ENCODE results near the gene C14orf39.

GRCh38 chr14:60430276-60430675, 55.6 kb downstream of the C14orf39 start:
- TF ChIP-seq CTCF (conservative IDR thresholded peaks at IDR 0.05; ENCODE audit: low read depth in 2 of 2): no peak
- no peak for TF ChIP-seq POLR2AphosphoS5 (IDR thresholded peaks at IDR 0.05; ENCODE audit: low read depth)
- TF ChIP-seq EZH2 (IDR thresholded peaks at IDR 0.05; ENCODE audit: low read depth, unreplicated experiment): no peak
- TF ChIP-seq REST (IDR thresholded peaks at IDR 0.05; ENCODE audit: unreplicated experiment): no peak
- TF ChIP-seq EZH2phosphoT487 (IDR thresholded peaks at IDR 0.05; ENCODE audit: unreplicated experiment): no peak
- no peak for TF ChIP-seq CREB1 (CRISPR knock-in tag; IDR thresholded peaks at IDR 0.05; ENCODE audit: low read depth)
- no peak for TF ChIP-seq JUNB (IDR thresholded peaks at IDR 0.05; ENCODE audit: unreplicated experiment)
- TF ChIP-seq STAT1 (IDR thresholded peaks at IDR 0.05; ENCODE audit: unreplicated experiment): no peak
- TF ChIP-seq ZNF331 (CRISPR knock-in tag; IDR thresholded peaks at IDR 0.05; ENCODE audit: low read depth): no peak
- no peak for TF ChIP-seq NANOG (IDR thresholded peaks at IDR 0.05; ENCODE audit: borderline replicate concordance)

Data from GM23338 (cell line).